HG03565 (cell line): ENCODE results near the gene EFNA3.

Experiments
- ATAC-seq: cut with Tn5 transposase; IDR thresholded peaks from one replicate; pipeline ENCODE4 v1.9.1; 2021; ENCODE audit warnings: mild to moderate bottlenecking, moderate library complexity; ENCODE audit not compliant: unreplicated experiment

Gene EFNA3

GRCh38 chr1:155083052-155083541, 4.5 kb downstream of the EFNA3 start:
- no peak for ATAC-seq

- no peak for ATAC-seq
These were observed 5.5 kb downstream of the EFNA3 start for GRCh38 chr1:155083865-155084721.

- peak; percentile 63 for ATAC-seq
These were observed 6.3 kb downstream of the EFNA3 start for GRCh38 chr1:155084722-155085503.

- no peak for ATAC-seq
These were observed 7.0 kb downstream of the EFNA3 start for GRCh38 chr1:155085504-155086127.

- ATAC-seq: no peak
These were observed 7.6 kb downstream of the EFNA3 start for GRCh38 chr1:155086128-155086741.

GRCh38 chr1:155086856-155087535, 8.4 kb downstream of the EFNA3 start:
- ATAC-seq: no peak

- no peak for ATAC-seq
These were observed 12.7 kb downstream of the EFNA3 start for GRCh38 chr1:155091071-155092051.

GRCh38 chr1:155092131-155092530, 13.5 kb downstream of the EFNA3 start:
- ATAC-seq: no peak

GRCh38 chr1:155092641-155093040, 14.0 kb downstream of the EFNA3 start:
- no peak for ATAC-seq

- no peak for ATAC-seq
These were observed 15.4 kb downstream of the EFNA3 start for GRCh38 chr1:155093911-155094621.

- ATAC-seq: no peak
These were observed 15.9 kb downstream of the EFNA3 start for GRCh38 chr1:155094622-155094948.

- ATAC-seq: no peak
These were observed 20.7 kb downstream of the EFNA3 start for GRCh38 chr1:155099331-155099730.

GRCh38 chr1:155103325-155103724, 24.7 kb downstream of the EFNA3 start:
- ATAC-seq: no peak

- ATAC-seq: no peak
These were observed 26.2 kb downstream of the EFNA3 start for GRCh38 chr1:155104605-155105534.

GRCh38 chr1:155105604-155106011, 27.0 kb downstream of the EFNA3 start:
- ATAC-seq: no peak

- ATAC-seq: no peak
These were observed 28.2 kb downstream of the EFNA3 start for GRCh38 chr1:155106862-155107261.
